Thymus (tissue), 11 donors: Measurements from ENCODE around the gene CCDC136. TPM values are rescaled to one million over a fixed set of nuclear protein-coding genes. Genes with fewer than 3 reads are reported as not detected.

Source experiments
- DNase-seq, 9 donors: peaks; one replicate each; pipeline ENCODE4 v3.0.0-alpha.2; 2013; ENCODE audit warnings: low spot score in 9 of 9, low read depth in 6 of 9, missing footprints in 1 of 9
- H3K27ac ChIP-seq, 2 donors: one replicate each; pipeline ENCODE4 v1.5.1; 2013; ENCODE audit warnings: control low read depth in 1 of 2, low read depth in 1 of 2, low read length in 1 of 2, mild to moderate bottlenecking in 1 of 2, moderate library complexity in 1 of 2
- H3K27me3 ChIP-seq, 2 donors: one replicate each; pipeline ENCODE4 v1.5.1; 2013; ENCODE audit warnings: low read length in 1 of 2; ENCODE audit not compliant: control insufficient read depth in 2 of 2, insufficient read depth in 1 of 2
- H3K36me3 ChIP-seq, 2 donors: one replicate each; pipeline ENCODE4 v1.5.1; 2013; ENCODE audit warnings: low read length in 1 of 2, mild to moderate bottlenecking in 1 of 2, moderate library complexity in 1 of 2; ENCODE audit not compliant: control insufficient read depth in 2 of 2, insufficient read depth in 2 of 2
- H3K4me1 ChIP-seq, 2 donors: one replicate each; pipeline ENCODE4 v1.5.1; 2013; ENCODE audit warnings: low read length in 2 of 2; ENCODE audit not compliant: control insufficient read depth in 2 of 2, insufficient read depth in 2 of 2
- H3K4me3 ChIP-seq, 2 donors: one replicate each; pipeline ENCODE4 v1.5.1; 2013; ENCODE audit warnings: low read length in 2 of 2, control low read depth in 1 of 2, mild to moderate bottlenecking in 1 of 2
- H3K9me3 ChIP-seq, 2 donors: one replicate each; pipeline ENCODE4 v1.5.1; 2013; ENCODE audit warnings: low read length in 1 of 2, mild to moderate bottlenecking in 1 of 2; ENCODE audit not compliant: control insufficient read depth in 2 of 2, insufficient read depth in 1 of 2
- WGBS: extraction: QIAGEN DNeasy Blood & Tissue Kit; methylation state at CpG from one replicate; pipeline ENCODE4 v1.1.7; 2013; 5-methylcytosine and 5-hydroxymethylcytosine counted together
- polyA plus RNA-seq: library from polyadenylated mRNA; stranded (reverse); fragments of 200-250 nt; gene quantifications from one replicate; pipeline ENCODE4 v1.2.3, GENCODE V29; 2013
- total RNA-seq: library from RNA; stranded (reverse); fragments of 120-200 nt; gene quantifications from one replicate; pipeline ENCODE4 v1.2.4, GENCODE V29; 2013
- donor health status: healthy.

The CCDC136 gene
- total and polyA plus RNA-seq, 2 donors, result 4.5 to 13.7 TPM

DNA sequence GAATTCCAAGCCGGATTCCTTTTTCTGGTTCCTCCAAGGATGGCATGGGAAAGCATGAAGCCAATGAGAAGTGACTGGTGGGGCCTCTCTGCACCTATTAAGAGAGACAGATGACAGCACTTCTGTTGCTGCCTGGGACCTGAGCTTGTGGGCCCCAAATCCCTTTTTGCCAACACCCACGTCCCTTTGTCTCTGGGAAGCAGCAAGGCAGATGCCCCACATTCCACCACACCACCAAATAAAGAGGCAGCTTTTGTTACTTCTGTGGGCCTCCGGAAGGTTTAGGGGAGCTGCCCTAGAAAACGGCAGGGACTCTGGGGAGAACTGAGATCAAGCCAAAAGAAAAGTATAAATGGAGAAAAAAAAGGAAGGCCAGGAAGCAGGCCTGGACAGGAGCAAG is 3.4 kb downstream of the CCDC136 start:
- H3K9me3 ChIP-seq, result no peaks in the 10 kb centered on the region
- WGBS, result 95% methylated on average over 4 of the region's 4 CpGs
- peaks cover 0 to 4% of the 10 kb centered on the region in 2 donors for H3K36me3 ChIP-seq
- peaks cover 0 to 20% of the 10 kb centered on the region in 2 donors for H3K27me3 ChIP-seq
- H3K27ac ChIP-seq, result no peak overlapping the region
- H3K4me1 ChIP-seq, result peaks cover 10 to 23% of the 10 kb centered on the region in 2 donors
- no peak overlapping the region for H3K4me3 ChIP-seq
- DNase-seq, result no peak

DNA sequence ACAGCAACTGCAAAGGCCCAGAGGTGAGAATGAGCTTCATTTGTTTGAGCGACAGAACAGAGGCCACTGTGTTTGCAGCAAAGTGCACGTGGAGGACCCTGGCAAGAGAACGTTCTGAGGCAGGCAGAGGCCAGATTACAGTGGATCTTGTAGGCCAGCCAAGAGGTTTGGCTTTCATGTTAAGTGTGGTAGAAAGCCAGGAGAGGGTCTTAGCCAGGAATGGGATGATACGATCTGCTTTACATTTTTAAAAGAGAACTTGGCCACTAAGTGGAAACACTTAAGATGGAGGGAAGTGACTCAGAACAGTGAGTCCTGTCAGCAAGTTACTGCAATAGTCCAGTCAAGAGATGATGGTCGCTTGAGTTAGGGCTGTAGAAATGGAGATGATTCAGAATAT is 4.6 kb downstream of the CCDC136 start:
- Histone ChIP-seq H3K4me3 (no peak overlapping the region), H3K27ac (no peak overlapping the region), H3K27me3 (peaks cover 0 to 11% of the 10 kb centered on the region in 2 donors), H3K4me1 (peaks cover 7 to 17% of the 10 kb centered on the region in 2 donors), H3K9me3 (no peaks in the 10 kb centered on the region), H3K36me3 (peaks cover 0 to 4% of the 10 kb centered on the region in 2 donors)
- 96% methylated on average over 5 of the region's 5 CpGs for WGBS
- no peak for DNase-seq

DNA sequence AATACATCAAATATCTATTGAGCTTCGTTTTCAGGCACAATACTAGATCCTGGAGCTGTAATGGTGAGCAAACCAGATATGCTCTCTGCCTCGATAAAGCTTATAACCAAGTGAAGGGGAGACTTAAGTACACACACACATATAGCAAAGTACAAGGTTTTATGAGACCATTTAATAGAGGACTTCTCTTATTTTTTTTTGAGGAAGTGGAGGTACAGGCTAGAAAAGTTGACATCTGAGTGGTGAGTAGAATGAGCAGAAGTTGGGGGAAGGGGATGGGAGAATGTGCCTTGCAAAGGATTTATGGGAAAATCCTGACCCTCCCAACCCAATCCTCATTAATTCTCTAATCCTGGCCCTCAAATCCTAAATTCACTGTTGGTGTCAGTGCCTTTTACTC is 7.7 kb downstream of the CCDC136 start:
- Histone ChIP-seq H3K27ac (no peak overlapping the region), H3K36me3 (peaks cover 1 to 5% of the 10 kb centered on the region in 2 donors), H3K9me3 (no peaks in the 10 kb centered on the region), H3K4me1 (no peaks in the 10 kb centered on the region), H3K4me3 (no peak overlapping the region), H3K27me3 (no peaks in the 10 kb centered on the region)
- no peak for DNase-seq
- WGBS, result 71% methylated on average over 2 of the region's 2 CpGs

DNA sequence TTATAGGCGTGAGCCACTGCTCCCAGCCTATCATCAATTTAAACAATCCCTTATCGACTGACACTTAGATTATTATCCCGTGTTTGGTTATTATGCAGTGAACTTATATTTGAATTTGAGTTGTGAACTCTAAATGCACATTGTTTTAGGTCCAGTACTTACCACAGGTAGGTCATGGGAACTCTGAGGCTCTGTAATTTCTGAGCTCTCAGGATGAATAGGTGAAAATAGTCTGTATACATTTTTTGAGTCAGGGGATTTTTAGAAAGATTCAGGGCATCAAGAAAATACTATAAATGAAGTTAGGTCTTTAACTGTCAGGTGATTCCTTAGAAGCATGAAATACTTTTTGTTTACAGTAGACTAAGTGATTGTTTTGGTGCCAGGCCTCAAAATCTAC is 8.8 kb downstream of the CCDC136 start:
- H3K4me3 ChIP-seq, result no peak overlapping the region
- no peaks in the 10 kb centered on the region for H3K4me1 ChIP-seq
- H3K9me3 ChIP-seq, result no peaks in the 10 kb centered on the region
- peaks cover 7 to 12% of the 10 kb centered on the region in 2 donors for H3K36me3 ChIP-seq
- WGBS, result 99% methylated on average over 3 of the region's 3 CpGs
- no peak overlapping the region for H3K27ac ChIP-seq
- H3K27me3 ChIP-seq, result no peaks in the 10 kb centered on the region
- no peak for DNase-seq

DNA sequence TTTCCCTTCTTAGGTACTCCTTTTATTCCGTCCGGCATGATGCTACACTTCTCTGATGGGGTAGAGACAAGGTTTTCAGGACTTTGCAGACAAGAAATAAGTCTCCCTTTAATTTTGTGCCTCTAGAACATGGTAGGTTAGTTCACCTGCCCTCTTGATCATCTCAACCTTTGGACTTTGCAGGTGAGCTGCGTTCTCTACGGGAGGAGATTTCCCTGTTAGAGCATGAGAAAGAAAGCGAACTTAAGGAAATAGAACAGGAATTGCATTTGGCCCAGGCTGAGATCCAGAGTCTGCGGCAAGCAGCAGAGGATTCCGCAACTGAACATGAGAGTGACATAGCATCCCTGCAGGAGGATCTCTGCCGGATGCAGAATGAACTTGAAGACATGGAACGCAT is 9.2 kb downstream of the CCDC136 start:
- DNase-seq, result no peak
- no peaks in the 10 kb centered on the region for H3K9me3 ChIP-seq
- H3K36me3 ChIP-seq, result peaks cover 7 to 12% of the 10 kb centered on the region in 2 donors
- H3K27ac ChIP-seq, result no peak overlapping the region
- H3K4me1 ChIP-seq, result no peaks in the 10 kb centered on the region
- no peaks in the 10 kb centered on the region for H3K27me3 ChIP-seq
- H3K4me3 ChIP-seq, result no peak overlapping the region
- 99% methylated on average over 9 of the region's 9 CpGs for WGBS

DNA sequence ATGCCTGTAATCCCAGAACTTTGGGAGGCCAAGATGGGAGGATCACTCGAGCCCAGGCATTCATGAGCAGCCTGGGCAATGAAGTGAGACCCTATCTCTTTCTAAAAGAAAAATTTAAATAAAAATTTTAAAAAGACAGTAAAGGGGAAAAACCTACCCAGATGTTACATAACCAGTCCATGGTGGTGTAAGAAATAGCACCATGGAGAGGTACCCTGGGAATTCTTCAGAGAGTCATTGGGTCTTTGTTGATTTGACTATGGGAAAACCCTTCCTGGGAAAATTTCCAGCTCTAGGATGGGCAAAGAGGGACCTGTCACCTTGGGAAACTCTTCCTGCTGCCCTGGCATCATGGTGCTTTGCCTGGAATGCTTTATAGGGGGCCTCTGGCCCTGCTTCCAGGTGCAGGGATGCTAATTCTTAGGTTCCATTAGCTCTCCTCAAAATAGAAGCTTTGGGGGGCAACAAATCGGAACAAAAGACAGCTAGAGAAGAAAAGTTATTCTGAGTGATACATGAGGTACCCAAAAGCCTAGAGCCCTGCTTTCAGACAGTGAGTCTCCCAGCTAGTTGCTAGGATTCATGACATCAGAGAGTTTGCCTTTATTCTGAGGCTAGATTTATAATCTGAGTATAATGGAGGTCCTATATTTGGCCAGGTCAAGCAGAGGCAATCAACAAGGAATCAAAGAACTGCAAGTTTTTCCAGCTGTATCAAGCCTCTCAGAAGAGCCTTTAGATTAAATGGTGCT is 10.1 kb downstream of the CCDC136 start:
- Histone ChIP-seq H3K27me3 (no peaks in the 10 kb centered on the region), H3K4me1 (no peaks in the 10 kb centered on the region), H3K27ac (no peak overlapping the region), H3K9me3 (no peaks in the 10 kb centered on the region), H3K4me3 (no peak overlapping the region), H3K36me3 (peaks cover 7 to 12% of the 10 kb centered on the region in 2 donors)
- no peak for DNase-seq
- WGBS, result 80% methylated on average over 2 of the region's 2 CpGs

DNA sequence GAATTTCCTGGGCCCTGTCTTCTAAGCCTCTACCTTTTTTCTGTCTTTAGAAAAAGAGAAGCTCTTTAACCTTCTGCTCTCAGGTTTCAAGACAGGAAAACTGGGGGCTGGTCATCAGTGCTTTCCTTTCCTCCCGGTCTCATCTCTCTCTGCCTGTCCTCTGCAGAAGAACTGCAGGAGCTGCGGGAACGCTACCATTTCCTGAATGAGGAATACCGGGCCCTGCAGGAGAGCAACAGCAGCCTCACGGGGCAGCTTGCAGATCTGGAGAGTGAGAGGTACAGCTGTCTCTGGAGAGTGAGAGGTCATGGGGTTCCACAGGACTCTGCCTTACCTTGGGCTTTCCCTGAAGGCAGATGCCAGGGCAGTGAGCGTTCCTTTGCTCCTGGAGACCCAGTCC is 12.7 kb downstream of the CCDC136 start:
- Histone ChIP-seq H3K4me3 (no peak overlapping the region), H3K27ac (no peak overlapping the region), H3K4me1 (no peaks in the 10 kb centered on the region), H3K36me3 (peaks cover 13 to 15% of the 10 kb centered on the region in 2 donors), H3K9me3 (no peaks in the 10 kb centered on the region), H3K27me3 (no peaks in the 10 kb centered on the region)
- 97% methylated on average over 6 of the region's 6 CpGs for whole genome bisulfite sequencing
- no peak for DNase-seq

DNA sequence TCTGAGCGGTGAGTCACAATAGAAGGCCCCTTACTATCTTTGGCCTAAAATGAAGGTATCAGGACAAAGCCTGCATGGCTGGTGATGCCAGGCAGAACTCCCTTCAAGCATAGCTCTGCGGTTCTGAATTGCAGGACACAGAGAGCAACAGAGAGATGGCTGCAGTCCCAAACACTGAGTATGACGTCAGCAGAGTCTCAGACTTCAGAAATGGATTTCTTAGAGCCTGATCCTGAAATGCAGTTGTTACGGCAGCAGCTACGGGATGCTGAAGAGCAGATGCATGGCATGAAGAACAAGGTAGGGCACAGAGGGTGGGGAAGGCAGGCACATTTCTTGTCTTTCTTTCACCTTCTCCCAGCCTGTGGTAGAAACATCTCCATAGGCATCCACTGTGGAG is 13.5 kb downstream of the CCDC136 start:
- no peaks in the 10 kb centered on the region for H3K27me3 ChIP-seq
- H3K9me3 ChIP-seq, result no peaks in the 10 kb centered on the region
- H3K36me3 ChIP-seq, result peaks cover 13 to 15% of the 10 kb centered on the region in 2 donors
- no peak for DNase-seq
- WGBS, result 95% methylated on average over 5 of the region's 5 CpGs
- H3K27ac ChIP-seq, result no peak overlapping the region
- H3K4me3 ChIP-seq, result no peak overlapping the region
- no peaks in the 10 kb centered on the region for H3K4me1 ChIP-seq

DNA sequence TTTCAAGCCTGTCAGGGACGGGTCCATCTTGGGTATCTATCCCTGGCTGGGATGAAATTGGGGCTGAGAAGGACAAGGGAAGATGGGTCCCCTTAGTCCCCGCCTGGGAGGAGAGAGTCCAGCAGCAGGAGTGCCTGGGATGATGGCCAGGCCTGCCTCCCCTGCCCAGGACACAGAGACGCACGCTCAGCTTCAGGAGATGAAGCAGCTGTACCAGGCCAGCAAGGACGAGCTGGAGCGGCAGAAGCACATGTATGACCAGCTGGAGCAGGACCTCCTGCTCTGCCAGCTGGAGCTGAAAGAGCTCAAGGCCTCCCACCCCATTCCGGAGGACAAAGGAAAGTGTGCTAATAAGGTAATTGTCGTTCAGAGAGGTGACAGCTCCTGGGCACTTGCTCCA is 15.4 kb downstream of the CCDC136 start:
- H3K4me1 ChIP-seq, result no peaks in the 10 kb centered on the region
- DNase-seq, result no peak
- no peaks in the 10 kb centered on the region for H3K9me3 ChIP-seq
- no peak overlapping the region for H3K27ac ChIP-seq
- H3K36me3 ChIP-seq, result peaks cover 12 to 13% of the 10 kb centered on the region in 2 donors
- no peaks in the 10 kb centered on the region for H3K27me3 ChIP-seq
- 98% methylated on average over 8 of the region's 8 CpGs for WGBS
- no peak overlapping the region for H3K4me3 ChIP-seq
